Neural cell (in vitro differentiated cells): Measurements from ENCODE around the gene AZGP1. TPM values are rescaled to one million over a fixed set of nuclear protein-coding genes. Genes with fewer than 3 reads are reported as not detected.

Experiments
- H2AFZ ChIP-seq: fragments of 200-600, 300-800 bp; sonication (generic), shearing (Covaris generic); 2 replicates; pipeline ENCODE4 v1.6.0; 2014; ENCODE audit warnings: low read depth, mild to moderate bottlenecking, antibody characterized with exemption, low read length, moderate library complexity
- H3F3A ChIP-seq: fragments of 200-600 bp; shearing (Covaris generic); 2 replicates; pipeline ENCODE4 v1.6.1; 2016; ENCODE audit warnings: mild to moderate bottlenecking, moderate library complexity, mixed read lengths, antibody characterized with exemption, low read length; ENCODE audit not compliant: insufficient read depth, poor library complexity, severe bottlenecking
- H3K27ac ChIP-seq: fragments of 200-600, 300-800 bp; sonication (generic), shearing (Covaris generic); 2 replicates; pipeline ENCODE4 v1.5.1; 2014; ENCODE audit warnings: mild to moderate bottlenecking, low read length, moderate library complexity
- H3K27me3 ChIP-seq: fragments of 300-800, 200-600 bp; sonication (generic), shearing (Covaris generic); 2 replicates; pipeline ENCODE4 v1.6.0; 2014; ENCODE audit warnings: mild to moderate bottlenecking, low read depth, low read length, moderate library complexity; ENCODE audit not compliant: insufficient read depth
- H3K36me3 ChIP-seq: fragments of 300-800, 200-600 bp; sonication (generic), shearing (Covaris generic); 2 replicates; pipeline ENCODE4 v1.5.1; 2014; ENCODE audit warnings: mild to moderate bottlenecking, antibody characterized with exemption, low read length, moderate library complexity; ENCODE audit not compliant: insufficient read depth
- H3K4me2 ChIP-seq: fragments of 300-800, 200-600 bp; sonication (generic), shearing (Covaris generic); 2 replicates; pipeline ENCODE4 v1.6.0; 2014; ENCODE audit warnings: mild to moderate bottlenecking, low read length
- H3K4me3 ChIP-seq: fragments of 300-800, 200-600 bp; sonication (generic), shearing (Covaris generic); 2 replicates; pipeline ENCODE4 v1.5.1; 2014; ENCODE audit warnings: mild to moderate bottlenecking, low read length, moderate library complexity
- H3K79me2 ChIP-seq: fragments of 200-600 bp; shearing (Covaris generic); replicated peaks from 2 replicates; pipeline ENCODE4 v1.6.0; 2014; ENCODE audit warnings: mild to moderate bottlenecking, low read length, moderate library complexity; ENCODE audit not compliant: insufficient read depth
- H3K9ac ChIP-seq: fragments of 300-800, 200-600 bp; sonication (generic), shearing (Covaris generic); 2 replicates; pipeline ENCODE4 v1.6.1; 2016; ENCODE audit warnings: mild to moderate bottlenecking, low read length, mixed read lengths
- H3K9me2 ChIP-seq: fragments of 200-600 bp; shearing (Covaris generic); 2 replicates; pipeline ENCODE4 v1.6.1; 2016; ENCODE audit warnings: mild to moderate bottlenecking, low read length, mixed read lengths; ENCODE audit not compliant: insufficient read depth
- H3K9me3 ChIP-seq: fragments of 200-600, 300-800 bp; sonication (generic), shearing (Covaris generic); 2 replicates; pipeline ENCODE4 v1.6.1; 2016; ENCODE audit warnings: mild to moderate bottlenecking, mixed run types, low read length, moderate library complexity, mixed read lengths
- H4K20me1 ChIP-seq: fragments of 200-600 bp; shearing (Covaris generic); 2 replicates; pipeline ENCODE4 v1.6.1; 2016; ENCODE audit warnings: mild to moderate bottlenecking, mixed run types; ENCODE audit not compliant: insufficient read depth
- CTCF ChIP-seq: fragments of 450-650 bp; IDR thresholded peaks from 2 replicates; pipeline ENCODE4 v1.5.1; 2014; ENCODE audit warnings: antibody characterized with exemption, mild to moderate bottlenecking, moderate library complexity; ENCODE audit not compliant: poor library complexity, severe bottlenecking
- EP300 ChIP-seq: fragments of 450-650 bp; conservative IDR thresholded peaks from 2 replicates; pipeline ENCODE4 v1.6.1; 2014; ENCODE audit warnings: antibody characterized with exemption, mild to moderate bottlenecking, moderate library complexity; ENCODE audit not compliant: poor library complexity, severe bottlenecking
- EZH2 ChIP-seq: fragments of 200-600, 300-800 bp; shearing (Covaris generic), sonication (generic); IDR thresholded peaks from 2 replicates; pipeline ENCODE4 v1.6.1; 2014; ENCODE audit warnings: antibody characterized with exemption, low read length, borderline replicate concordance, mild to moderate bottlenecking; ENCODE audit not compliant: insufficient read depth, poor library complexity, severe bottlenecking
- MXI1 ChIP-seq: fragments of 450-650 bp; conservative IDR thresholded peaks from 2 replicates; pipeline ENCODE4 v1.6.1; 2014; ENCODE audit warnings: antibody characterized with exemption, mild to moderate bottlenecking; ENCODE audit not compliant: poor library complexity, severe bottlenecking
- POLR2AphosphoS5 ChIP-seq: IDR thresholded peaks from 2 replicates; pipeline ENCODE4 v1.6.1; 2012
- RAD21 ChIP-seq: fragments of 450-650 bp; conservative IDR thresholded peaks from 2 replicates; pipeline ENCODE4 v1.6.1; 2014; ENCODE audit warnings: antibody characterized with exemption, mild to moderate bottlenecking, moderate library complexity
- REST ChIP-seq: IDR thresholded peaks from 2 replicates; pipeline ENCODE4 v1.6.1; 2012; ENCODE audit warnings: borderline replicate concordance
- SMC3 ChIP-seq: fragments of 450-650 bp; conservative IDR thresholded peaks from 2 replicates; pipeline ENCODE4 v1.6.1; 2014; ENCODE audit warnings: antibody characterized with exemption, mild to moderate bottlenecking, moderate library complexity; ENCODE audit not compliant: poor library complexity
- TAF1 ChIP-seq: IDR thresholded peaks from 2 replicates; pipeline ENCODE4 v1.6.1; 2012; ENCODE audit warnings: low read depth
- polyA plus RNA-seq: library from polyadenylated mRNA; depleted of rRNA; stranded (reverse); fragments of >200 nt; gene quantifications from 2 replicates; pipeline ENCODE4 v1.2.3, GENCODE V29; 2014

AZGP1 gene
- polyA plus RNA-seq, 1 donor from 2014 or later, result not detected

- H3K27me3 ChIP-seq, result no peaks in the 10 kb centered on the region
- H3F3A ChIP-seq, result no peaks in the 10 kb centered on the region
- H3K4me3 ChIP-seq, result no peak overlapping the region
- no peak overlapping the region for H3K9ac ChIP-seq
- H3K9me2 ChIP-seq, result no peaks in the 10 kb centered on the region
- no peak overlapping the region for H3K27ac ChIP-seq
- no peaks in the 10 kb centered on the region for H3K9me3 ChIP-seq
- H2AFZ ChIP-seq, result no peak overlapping the region
- TF ChIP-seq REST, result no peak
- TF ChIP-seq EP300, result no peak
- no peak for TF ChIP-seq MXI1
- no peak for TF ChIP-seq EZH2
- TF ChIP-seq SMC3, result no peak
- H3K79me2 ChIP-seq, result no peaks in the 10 kb centered on the region
- no peak overlapping the region for H3K4me2 ChIP-seq
- H3K36me3 ChIP-seq, result no peaks in the 10 kb centered on the region
- H4K20me1 ChIP-seq, result no peaks in the 10 kb centered on the region
These were observed 47.6 kb downstream of the AZGP1 start for GRCh38 chr7:99928188-99928587.

GRCh38 chr7:99927536-99927935 is 48.3 kb downstream of the AZGP1 start:
- H3K4me3 ChIP-seq, result no peak overlapping the region
- H3F3A ChIP-seq, result no peaks in the 10 kb centered on the region
- no peaks in the 10 kb centered on the region for H3K79me2 ChIP-seq
- H3K27ac ChIP-seq, result no peak overlapping the region
- H3K9me3 ChIP-seq, result no peaks in the 10 kb centered on the region
- no peaks in the 10 kb centered on the region for H3K36me3 ChIP-seq
- H2AFZ ChIP-seq, result no peak overlapping the region
- no peak overlapping the region for H3K9ac ChIP-seq
- no peaks in the 10 kb centered on the region for H3K9me2 ChIP-seq
- H3K4me2 ChIP-seq, result no peak overlapping the region
- H4K20me1 ChIP-seq, result no peaks in the 10 kb centered on the region
- no peak for TF ChIP-seq EP300
- TF ChIP-seq TAF1, result no peak
- TF ChIP-seq CTCF, result no peak
- TF ChIP-seq REST, result no peak
- TF ChIP-seq SMC3, result no peak
- TF ChIP-seq RAD21, result no peak
- no peak for TF ChIP-seq MXI1
- no peak for TF ChIP-seq POLR2AphosphoS5
- TF ChIP-seq EZH2, result no peak
- H3K27me3 ChIP-seq, result no peaks in the 10 kb centered on the region
